Left lobe of liver (tissue), 2 donors: ENCODE measurements around the gene CELSR1. TPM values are rescaled to one million over a fixed set of nuclear protein-coding genes. Genes with fewer than 3 reads are reported as not detected.
A peak's percentile ranks its signal among the peaks of the same experiment; 100 is the strongest.

Experiments used
- ATAC-seq: fragments of 200-7000 bp; cut with Tn5 transposase; one replicate; pipeline ENCODE4 v1.9.1; 2020; ENCODE audit warnings: mild to moderate bottlenecking, moderate library complexity
- DNase-seq: peaks from one replicate; pipeline ENCODE4 v3.0.0-alpha.2; 2020; ENCODE audit warnings: low spot score
- total RNA-seq: library from RNA; stranded (reverse); gene quantifications from one replicate; pipeline ENCODE4 v1.2.1, GENCODE V29; 2021
- donor health status: DM: no; HTN: no; CAD: no; lungs with moderate emphysema.
- donor health status: DM: no; HTN: yes; CAD: no.

The CELSR1 gene
- total RNA-seq, 1 donor from 2014 or later: 8.4 TPM

DNA sequence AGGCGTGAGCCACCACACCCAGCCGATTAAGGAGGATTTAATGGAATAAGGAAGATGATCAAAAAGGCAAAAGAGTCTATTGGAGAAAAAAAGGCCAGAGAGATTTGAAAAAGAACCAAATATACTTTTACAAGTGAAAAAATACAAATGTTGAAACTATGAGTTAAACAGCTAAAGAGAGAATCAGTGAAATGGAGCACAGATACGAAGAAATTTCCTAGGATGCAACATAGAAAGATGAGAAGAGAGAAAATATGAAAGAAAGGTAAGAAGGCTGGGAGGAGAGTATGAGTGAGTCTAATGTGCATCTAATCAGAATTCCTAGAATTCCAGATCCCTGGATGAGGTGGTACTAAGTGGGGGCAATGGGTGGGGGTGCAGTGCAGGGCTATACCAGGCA, 19.4 kb upstream of the CELSR1 start:
- ATAC-seq (no peak), DNase-seq (no peak)

DNA sequence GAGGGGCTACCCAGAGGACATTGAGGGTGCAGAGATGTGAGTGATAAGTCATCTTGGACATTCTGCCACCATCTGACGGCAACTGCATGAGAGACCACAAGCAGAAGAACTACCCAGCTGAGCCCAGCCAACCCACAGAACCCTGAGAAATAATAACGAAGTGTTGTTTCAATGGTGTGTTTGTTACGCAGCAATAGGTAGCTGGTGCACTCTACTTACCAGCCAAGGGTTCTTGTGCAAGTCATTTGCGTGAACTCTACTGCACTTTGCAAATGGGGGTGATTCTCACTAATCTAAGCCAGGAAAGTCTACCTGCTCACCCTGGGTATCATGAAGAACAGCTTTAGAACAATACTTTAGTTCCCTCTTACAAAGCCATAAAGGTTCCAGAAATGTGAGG, 15.8 kb upstream of the CELSR1 start:
- ATAC-seq (no peak), DNase-seq (no peak)

DNA sequence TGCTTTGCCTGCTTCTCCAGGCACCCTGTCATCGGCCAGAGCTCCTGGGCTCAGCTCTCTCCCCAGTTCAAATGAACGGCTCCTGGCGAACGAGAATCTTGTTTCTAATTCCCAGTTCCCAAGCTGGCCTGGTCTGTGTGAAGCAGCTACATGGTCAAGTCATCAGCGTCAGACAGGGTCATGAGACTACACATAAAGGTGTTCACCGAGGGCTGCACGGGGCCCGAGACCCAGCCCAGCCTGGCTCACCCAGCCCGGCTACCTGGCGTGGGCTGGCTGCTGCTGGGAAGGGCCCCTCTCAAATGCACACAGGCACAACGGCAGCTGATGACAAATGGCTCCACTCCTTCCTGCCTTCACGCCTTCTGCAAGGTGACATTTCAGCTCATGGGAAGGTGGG, 14.6 kb upstream of the CELSR1 start:
- ATAC-seq: no peak

DNA sequence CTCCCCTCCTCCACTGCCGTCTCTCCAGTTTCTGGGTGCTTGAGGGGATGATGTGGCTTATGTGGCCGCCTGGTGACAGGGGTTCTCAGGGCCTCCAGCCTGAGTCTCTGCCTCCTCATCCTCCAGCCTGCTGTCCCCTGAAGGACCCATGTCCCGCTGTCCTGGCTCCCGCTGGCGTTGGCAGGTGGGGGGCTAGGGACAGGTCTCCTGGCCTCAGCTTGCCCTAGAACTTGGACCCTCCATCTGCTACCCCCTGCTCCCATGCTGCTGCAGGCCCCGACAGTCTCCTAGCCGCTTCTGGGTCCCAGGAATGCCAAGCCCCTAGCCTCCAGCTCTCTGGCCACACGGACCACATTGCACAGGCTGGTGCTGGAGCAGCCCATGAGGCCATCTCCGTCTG, 13.9 kb upstream of the CELSR1 start:
- DNase-seq (no peak), ATAC-seq (no peak)

More for the DNA sequence above, 14.6 kb upstream of the CELSR1 start:
- DNase-seq: no peak

GRCh38 chr22:46549971-46550641, 12.7 kb upstream of the CELSR1 start:
- DNase-seq (no peak), ATAC-seq (no peak)

GRCh38 chr22:46549563-46549840, 12.1 kb upstream of the CELSR1 start:
- no peak for ATAC-seq
- DNase-seq: no peak

- ATAC-seq (peak; percentile 87), DNase-seq (peak; percentile 87)
Observed at GRCh38 chr22:46547883-46548244, 10.4 kb upstream of the CELSR1 start.

- peak; percentile 29 for ATAC-seq
- no peak for DNase-seq
Observed at GRCh38 chr22:46547179-46547882, 9.9 kb upstream of the CELSR1 start.

DNA sequence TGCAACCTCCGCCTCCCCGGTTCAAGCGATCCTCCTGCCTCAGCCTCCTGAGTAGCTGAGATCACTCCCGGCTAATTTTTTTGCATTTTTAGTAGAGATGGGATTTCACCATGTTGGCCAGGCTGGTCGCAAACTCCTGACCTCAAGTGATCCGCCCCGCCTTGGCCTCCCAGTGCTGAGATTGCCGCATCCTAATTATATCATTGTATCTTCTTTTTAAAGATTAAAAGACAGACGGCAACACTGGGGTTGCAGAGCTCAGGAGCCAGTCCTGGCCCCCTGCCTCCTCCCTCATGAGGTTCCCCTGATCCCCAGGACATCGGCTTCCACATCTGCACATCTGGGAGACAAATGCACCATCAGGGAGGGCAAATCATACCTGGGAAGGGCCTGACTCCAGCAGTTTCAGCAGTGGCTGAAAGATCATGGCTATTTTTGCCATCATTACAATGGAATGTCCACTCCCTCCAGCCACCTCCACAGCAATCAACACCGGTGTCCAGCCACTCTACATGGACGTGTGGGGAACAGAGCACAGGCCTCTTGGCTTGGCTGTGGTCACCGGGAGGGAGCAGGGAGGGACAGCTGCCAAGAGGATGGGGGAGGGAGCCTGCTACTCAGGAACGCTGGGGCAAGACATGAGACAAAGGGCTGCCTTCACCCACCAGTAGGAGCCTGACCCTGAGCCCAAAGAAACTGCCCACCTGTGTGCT, 9.2 kb upstream of the CELSR1 start:
- DNase-seq: peak; percentile 69
- ATAC-seq: peak; percentile 56

- no peak for DNase-seq
- ATAC-seq: no peak
Observed at GRCh38 chr22:46545086-46545792, 7.8 kb upstream of the CELSR1 start.

DNA sequence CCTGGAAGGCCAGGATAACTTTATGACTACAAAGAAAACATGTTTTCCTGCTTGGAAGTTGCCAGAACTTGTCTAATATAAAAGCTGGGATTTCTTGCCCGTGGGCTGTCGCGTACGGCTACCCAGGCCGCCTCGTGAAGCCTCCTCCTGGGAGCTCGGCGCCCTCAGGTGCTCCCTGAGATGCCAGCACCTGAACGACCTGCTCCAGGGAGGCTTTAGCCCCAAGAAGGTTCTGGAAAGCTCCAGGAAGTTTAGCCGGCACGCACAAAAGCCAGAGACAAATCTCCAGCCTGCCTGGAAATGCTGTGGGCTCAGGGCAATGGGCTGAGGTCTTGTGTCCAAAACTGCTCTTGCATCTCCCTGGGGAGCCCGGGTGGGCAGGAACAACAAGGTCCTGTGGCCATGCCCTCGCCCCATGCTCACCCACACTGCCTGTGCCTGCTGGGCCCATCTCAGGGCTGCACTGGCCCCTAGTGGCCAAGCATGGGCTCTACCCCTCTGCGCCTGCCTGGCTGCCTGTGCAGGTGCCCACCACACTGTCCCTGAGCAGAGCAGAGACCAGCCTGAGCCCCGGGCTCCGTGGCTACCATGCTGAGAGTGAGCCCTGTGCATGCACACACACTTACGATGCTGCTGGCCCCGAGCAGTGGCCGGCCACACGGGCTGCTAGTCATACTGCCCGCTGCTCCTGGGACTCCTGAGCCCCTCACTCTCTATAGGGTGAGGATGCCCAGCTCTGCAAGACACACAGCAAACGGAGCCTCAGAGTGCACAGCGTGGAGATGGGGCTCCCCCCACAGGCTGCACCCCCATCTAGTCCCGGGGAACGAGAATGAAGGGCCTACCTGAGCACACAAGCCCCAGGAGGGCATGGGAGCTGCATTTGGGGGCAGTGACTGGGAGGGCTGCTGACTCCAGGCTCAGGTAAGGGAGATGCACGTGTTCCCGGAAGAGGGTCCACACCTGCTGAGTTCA, 4.9 kb upstream of the CELSR1 start:
- ATAC-seq (peak; percentile 95), DNase-seq (peak; percentile 74)

GRCh38 chr22:46541536-46541935, 4.1 kb upstream of the CELSR1 start:
- no peak for DNase-seq

DNA sequence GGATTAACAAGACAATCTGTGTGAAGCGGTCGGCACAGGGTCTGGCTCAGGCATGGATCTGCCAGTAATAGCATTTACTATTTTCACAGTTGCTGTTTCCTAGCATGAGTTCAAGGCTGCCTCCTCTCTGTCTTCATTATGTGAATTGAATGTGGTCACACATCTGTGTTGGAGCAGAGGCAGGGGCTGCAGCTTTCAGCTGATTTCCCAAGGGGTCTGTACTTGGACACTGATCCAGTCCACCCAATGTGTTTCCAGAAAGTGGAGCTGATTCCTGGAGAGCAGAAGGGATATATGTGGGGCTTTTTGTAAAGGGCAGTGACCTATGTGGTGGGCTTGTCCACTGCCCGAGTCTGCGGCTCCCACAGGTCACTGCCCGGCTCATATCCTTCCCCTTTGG, 3.5 kb upstream of the CELSR1 start:
- no peak for DNase-seq
- no peak for ATAC-seq

More at GRCh38 chr22:46541536-46541935, 4.1 kb upstream of the CELSR1 start:
- ATAC-seq: no peak

DNA sequence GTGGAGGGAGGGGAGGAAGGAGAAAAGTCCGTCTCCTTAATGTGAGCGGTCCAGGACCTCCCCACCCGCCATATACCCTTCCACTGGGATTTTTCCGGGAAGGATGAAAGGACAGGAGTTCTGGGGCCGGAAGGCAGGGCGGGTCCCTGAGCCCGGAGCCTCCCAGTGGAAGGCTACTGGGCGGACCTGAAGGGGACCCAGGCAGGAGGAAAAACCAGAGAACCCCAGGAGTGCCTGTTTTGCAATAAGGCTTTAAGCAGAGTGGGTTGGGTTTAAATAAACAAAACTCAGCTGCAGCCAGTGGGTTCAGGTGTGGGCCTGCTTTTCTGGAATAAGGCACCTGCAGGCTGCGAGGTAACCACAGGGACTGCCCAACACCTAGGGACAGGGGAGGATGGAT, 1.7 kb upstream of the CELSR1 start:
- ATAC-seq (no peak), DNase-seq (no peak)

GRCh38 chr22:46538814-46539160, 1.4 kb upstream of the CELSR1 start:
- DNase-seq: no peak
- no peak for ATAC-seq

GRCh38 chr22:46537946-46538813, 760 bp upstream of the CELSR1 start:
- DNase-seq (no peak), ATAC-seq (no peak)

DNA sequence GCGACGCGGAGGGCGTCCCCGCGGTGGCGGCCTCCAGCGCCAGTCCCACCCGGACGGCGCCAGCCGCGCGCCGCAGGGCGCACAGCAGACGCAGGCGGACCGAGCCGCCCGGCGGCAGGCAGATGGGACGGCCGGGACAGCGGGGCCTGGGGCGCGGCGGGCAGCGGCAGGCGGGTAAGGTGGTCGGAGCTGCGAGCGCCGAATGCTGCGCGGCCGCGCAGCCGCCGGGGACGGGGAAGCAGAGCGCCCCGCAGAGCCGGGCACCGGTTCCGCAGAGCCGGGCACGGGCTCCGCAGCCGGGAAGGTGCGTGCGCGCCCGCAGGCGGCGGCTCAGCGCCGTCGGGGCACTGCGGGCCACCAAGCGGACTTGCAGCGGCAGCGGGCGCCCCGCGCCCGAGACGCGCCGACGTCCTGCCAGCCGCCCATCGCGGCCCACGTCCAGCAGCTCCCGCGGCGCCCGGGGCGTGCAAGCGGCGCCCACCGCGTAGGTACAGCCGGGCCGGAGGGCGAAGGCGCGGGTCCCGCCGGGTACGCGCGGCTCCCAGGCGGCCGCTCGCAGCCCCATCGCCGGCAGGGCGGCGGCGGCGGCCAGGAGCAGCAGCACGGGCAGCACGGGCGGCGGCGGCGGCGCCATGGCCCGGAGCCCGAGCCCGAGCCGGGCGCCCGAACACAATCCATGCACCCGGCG, 739 bp downstream of the CELSR1 start:
- peak; percentile 38 for ATAC-seq
- DNase-seq: no peak

DNA sequence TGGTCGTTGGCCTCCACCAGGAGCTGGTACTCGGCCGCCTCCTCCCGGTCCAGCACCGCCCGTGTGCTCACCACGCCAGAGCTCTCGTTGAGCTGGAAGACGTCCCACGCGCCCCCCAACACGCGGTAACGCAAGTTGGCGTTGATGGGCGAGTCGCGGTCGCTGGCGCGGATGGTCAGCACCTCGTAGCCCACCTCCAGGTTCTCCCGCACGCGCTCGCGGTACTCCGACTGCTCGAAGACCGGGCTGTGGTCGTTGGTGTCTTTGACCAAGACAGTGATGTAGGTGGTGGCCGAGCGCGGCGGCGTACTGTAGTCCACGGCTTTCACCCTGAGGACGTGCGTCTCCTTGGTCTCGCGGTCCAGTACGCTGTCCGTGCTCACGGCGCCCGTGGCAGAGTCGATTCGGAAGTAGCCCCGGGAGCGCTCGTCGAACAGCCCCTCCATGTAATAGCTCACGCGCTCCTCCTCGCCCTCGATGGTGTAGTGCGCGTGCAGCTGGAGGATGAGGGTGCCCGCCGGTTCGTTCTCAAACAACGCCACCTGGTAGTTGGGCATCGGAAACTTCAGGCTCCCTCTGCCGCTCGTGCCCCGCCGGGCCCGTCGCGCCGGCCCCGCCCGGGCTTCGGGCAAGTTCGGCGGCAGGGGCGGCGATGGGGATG, 1.4 kb downstream of the CELSR1 start:
- no peak for ATAC-seq
- DNase-seq: no peak
